Measurements from ENCODE around the gene TEKT5. TPM values are rescaled to one million over a fixed set of nuclear protein-coding genes. Genes with fewer than 3 reads are reported as not detected.

Gene TEKT5
- total RNA-seq, 1 donor from 2014 or later, result 0.07 TPM

DNA sequence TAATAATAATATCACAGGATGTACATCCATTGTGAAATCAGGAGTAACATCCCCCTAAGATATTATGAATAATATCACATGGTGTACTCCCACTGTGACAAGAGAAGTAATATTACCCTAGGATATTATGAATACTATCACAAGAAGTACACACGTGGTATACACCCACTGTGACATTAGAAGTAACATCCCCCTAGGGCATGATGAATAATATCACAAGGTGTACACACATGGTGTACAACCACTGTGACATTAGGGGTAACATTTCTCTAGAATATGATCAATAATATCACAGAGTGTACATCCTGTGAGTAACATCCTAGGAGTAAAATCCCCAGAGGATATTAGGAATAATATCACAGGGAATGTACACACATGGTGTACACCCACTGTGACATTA lies 5.0 kb upstream of the TEKT5 start:
- no peak overlapping the region for H3K4me3 ChIP-seq
- TF ChIP-seq EZH2 (IDR thresholded peaks at IDR 0.05), result no peak
- TF ChIP-seq EZH2phosphoT487 (IDR thresholded peaks at IDR 0.05), result no peak
- TF ChIP-seq, protein P1, sequence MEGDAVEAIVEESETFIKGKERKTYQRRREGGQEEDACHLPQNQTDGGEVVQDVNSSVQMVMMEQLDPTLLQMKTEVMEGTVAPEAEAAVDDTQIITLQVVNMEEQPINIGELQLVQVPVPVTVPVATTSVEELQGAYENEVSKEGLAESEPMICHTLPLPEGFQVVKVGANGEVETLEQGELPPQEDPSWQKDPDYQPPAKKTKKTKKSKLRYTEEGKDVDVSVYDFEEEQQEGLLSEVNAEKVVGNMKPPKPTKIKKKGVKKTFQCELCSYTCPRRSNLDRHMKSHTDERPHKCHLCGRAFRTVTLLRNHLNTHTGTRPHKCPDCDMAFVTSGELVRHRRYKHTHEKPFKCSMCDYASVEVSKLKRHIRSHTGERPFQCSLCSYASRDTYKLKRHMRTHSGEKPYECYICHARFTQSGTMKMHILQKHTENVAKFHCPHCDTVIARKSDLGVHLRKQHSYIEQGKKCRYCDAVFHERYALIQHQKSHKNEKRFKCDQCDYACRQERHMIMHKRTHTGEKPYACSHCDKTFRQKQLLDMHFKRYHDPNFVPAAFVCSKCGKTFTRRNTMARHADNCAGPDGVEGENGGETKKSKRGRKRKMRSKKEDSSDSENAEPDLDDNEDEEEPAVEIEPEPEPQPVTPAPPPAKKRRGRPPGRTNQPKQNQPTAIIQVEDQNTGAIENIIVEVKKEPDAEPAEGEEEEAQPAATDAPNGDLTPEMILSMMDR (IDR thresholded peaks at IDR 0.05), result no peak
- no peaks in the 10 kb centered on the region for H3K4me1 Mint-ChIP-seq
- H3K9ac ChIP-seq, result no peak overlapping the region
- no peak for DNase-seq (ENCODE audit: low spot score)
- peaks cover 31% of the 10 kb centered on the region for H3F3A ChIP-seq (ENCODE audit: low read depth)
- H4K20me1 ChIP-seq (ENCODE audit: low read depth), result no peaks in the 10 kb centered on the region
- no peak overlapping the region for H3K4me2 ChIP-seq
- no peak overlapping the region for H3K4me3 Mint-ChIP-seq
- H3K27me3 ChIP-seq, result no peaks in the 10 kb centered on the region
- H3K9me3 Mint-ChIP-seq, result no peaks in the 10 kb centered on the region
- H3K27ac Mint-ChIP-seq, result no peak overlapping the region
- no peaks in the 10 kb centered on the region for H3K79me2 ChIP-seq (ENCODE audit: low read depth)
- no peaks in the 10 kb centered on the region for H3K9me3 ChIP-seq (ENCODE audit: low read depth)
- no peaks in the 10 kb centered on the region for H3K36me3 ChIP-seq
- H2AFZ ChIP-seq (replicated peaks), result no peak overlapping the region
- no peak overlapping the region for H3K27ac ChIP-seq
- H3K36me3 Mint-ChIP-seq, result no peaks in the 10 kb centered on the region
- no peaks in the 10 kb centered on the region for H3K4me1 ChIP-seq
- H3K27me3 Mint-ChIP-seq (ENCODE audit: insufficient read depth, low read depth), result peaks cover 3% of the 10 kb centered on the region

DNA sequence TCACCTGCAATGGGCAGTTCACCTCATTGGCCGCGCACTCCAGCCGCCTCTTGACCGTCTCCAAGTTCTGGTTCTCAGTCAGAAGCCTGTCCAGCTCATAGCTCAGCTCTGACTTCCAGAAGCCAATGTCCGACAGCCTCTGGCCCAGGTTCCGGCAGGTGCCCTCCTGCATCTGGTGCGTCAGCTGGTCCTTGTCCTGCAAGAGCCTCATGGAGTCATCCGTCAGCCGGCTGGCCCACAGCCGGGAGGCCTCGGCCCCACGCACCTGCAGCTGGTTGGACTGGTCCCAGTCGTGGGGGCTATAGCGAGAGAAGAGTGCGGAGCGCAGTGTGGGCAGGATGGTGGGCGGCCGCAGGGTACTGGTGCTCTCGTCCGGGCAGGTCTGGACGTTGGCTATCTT lies 424 bp downstream of the TEKT5 start:
- Mint-ChIP-seq H3K27me3 (ENCODE audit: insufficient read depth, low read depth) (peaks cover 17% of the 10 kb centered on the region), H3K9me3 (no peaks in the 10 kb centered on the region), H3K4me1 (no peaks in the 10 kb centered on the region), H3K27ac (no peak overlapping the region), H3K36me3 (no peaks in the 10 kb centered on the region), H3K4me3 (no peak overlapping the region)
- TF ChIP-seq EZH2phosphoT487 (IDR thresholded peaks at IDR 0.05) (no peak), EZH2 (IDR thresholded peaks at IDR 0.05) (no peak)
- TF ChIP-seq, protein P1 (IDR thresholded peaks at IDR 0.05), result no peak
- Histone ChIP-seq H3K79me2 (ENCODE audit: low read depth) (no peaks in the 10 kb centered on the region), H3K36me3 (no peaks in the 10 kb centered on the region), H3K27ac (no peak overlapping the region), H3K27me3 (no peaks in the 10 kb centered on the region), H3K4me2 (no peak overlapping the region), H4K20me1 (ENCODE audit: low read depth) (no peaks in the 10 kb centered on the region), H3K4me1 (no peaks in the 10 kb centered on the region), H3K4me3 (no peak overlapping the region), H3F3A (ENCODE audit: low read depth) (peaks cover 11% of the 10 kb centered on the region), H3K9ac (no peak overlapping the region), H3K9me3 (ENCODE audit: low read depth) (no peaks in the 10 kb centered on the region), H2AFZ (replicated peaks) (no peak overlapping the region)
- no peak for DNase-seq (ENCODE audit: low spot score)

DNA sequence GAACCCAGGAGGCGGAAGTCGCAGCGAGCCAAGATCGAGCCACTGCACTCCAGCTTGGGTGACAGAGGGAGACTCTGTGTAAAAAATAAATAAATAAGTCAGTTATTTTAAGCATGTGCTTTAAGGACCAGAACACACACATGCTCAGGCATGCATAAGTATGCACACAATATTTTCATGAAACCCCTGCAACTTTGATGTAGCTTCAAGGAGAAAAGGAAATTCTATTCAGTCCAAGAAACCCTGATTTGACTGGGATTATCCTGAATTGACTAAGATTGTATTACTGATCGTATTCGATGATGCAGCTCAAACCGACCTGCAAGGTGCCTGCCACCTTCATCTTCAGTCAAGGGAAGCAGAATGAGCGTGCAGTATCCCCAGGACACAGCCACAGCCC lies 841 bp downstream of the TEKT5 start:
- H3K27me3 Mint-ChIP-seq (ENCODE audit: insufficient read depth, low read depth), result peaks cover 19% of the 10 kb centered on the region
- TF ChIP-seq EZH2 (IDR thresholded peaks at IDR 0.05), result no peak
- no peaks in the 10 kb centered on the region for H3K4me1 Mint-ChIP-seq
- no peak overlapping the region for H3K4me3 Mint-ChIP-seq
- no peak overlapping the region for H3K27ac ChIP-seq
- H3K79me2 ChIP-seq (ENCODE audit: low read depth), result no peaks in the 10 kb centered on the region
- no peaks in the 10 kb centered on the region for H3K36me3 Mint-ChIP-seq
- no peaks in the 10 kb centered on the region for H3K4me1 ChIP-seq
- H3K4me3 ChIP-seq, result no peak overlapping the region
- no peak overlapping the region for H3K27ac Mint-ChIP-seq
- no peaks in the 10 kb centered on the region for H3K36me3 ChIP-seq
- H3K9ac ChIP-seq, result no peak overlapping the region
- DNase-seq (ENCODE audit: low spot score), result no peak
- H4K20me1 ChIP-seq (ENCODE audit: low read depth), result no peaks in the 10 kb centered on the region
- H2AFZ ChIP-seq (replicated peaks), result no peak overlapping the region
- no peak overlapping the region for H3K4me2 ChIP-seq
- no peaks in the 10 kb centered on the region for H3K9me3 ChIP-seq (ENCODE audit: low read depth)
- H3F3A ChIP-seq (ENCODE audit: low read depth), result peaks cover 11% of the 10 kb centered on the region
- no peaks in the 10 kb centered on the region for H3K27me3 ChIP-seq
- no peaks in the 10 kb centered on the region for H3K9me3 Mint-ChIP-seq

DNA sequence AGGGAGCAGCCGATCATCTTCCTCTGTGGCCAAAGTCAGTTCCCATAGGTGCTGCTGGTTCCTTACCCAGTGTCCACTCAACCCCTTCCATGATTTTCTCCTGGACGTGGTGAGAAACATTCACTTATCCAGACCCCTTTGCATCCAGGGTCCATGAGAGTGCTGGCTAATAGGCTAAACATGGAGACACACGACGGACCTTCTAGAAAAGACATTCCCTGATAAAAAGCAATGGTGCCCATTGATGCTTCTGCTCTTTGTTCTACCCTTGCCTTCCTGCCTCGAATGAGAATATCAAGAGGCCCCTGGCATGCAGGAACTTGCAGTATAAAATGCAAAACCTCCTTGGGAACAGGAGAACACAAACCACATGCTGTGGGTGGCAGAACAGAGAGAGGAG lies 2.3 kb downstream of the TEKT5 start:
- Histone ChIP-seq H3K9ac (no peak overlapping the region), H3F3A (ENCODE audit: low read depth) (peaks cover 2% of the 10 kb centered on the region), H4K20me1 (ENCODE audit: low read depth) (no peaks in the 10 kb centered on the region), H3K9me3 (ENCODE audit: low read depth) (no peaks in the 10 kb centered on the region), H2AFZ (replicated peaks) (no peak overlapping the region), H3K27ac (no peak overlapping the region), H3K4me1 (no peaks in the 10 kb centered on the region), H3K27me3 (no peaks in the 10 kb centered on the region), H3K36me3 (no peaks in the 10 kb centered on the region), H3K79me2 (ENCODE audit: low read depth) (no peaks in the 10 kb centered on the region), H3K4me2 (no peak overlapping the region), H3K4me3 (no peak overlapping the region)
- H3K4me3 Mint-ChIP-seq, result no peak overlapping the region
- peaks cover 24% of the 10 kb centered on the region for H3K27me3 Mint-ChIP-seq (ENCODE audit: insufficient read depth, low read depth)
- H3K27ac Mint-ChIP-seq, result no peak overlapping the region
- H3K36me3 Mint-ChIP-seq, result no peaks in the 10 kb centered on the region
- H3K9me3 Mint-ChIP-seq, result no peaks in the 10 kb centered on the region
- H3K4me1 Mint-ChIP-seq, result peaks cover 3% of the 10 kb centered on the region
- no peak for TF ChIP-seq EZH2 (IDR thresholded peaks at IDR 0.05)
- TF ChIP-seq EZH2phosphoT487 (IDR thresholded peaks at IDR 0.05), result no peak
- TF ChIP-seq, protein P1 (IDR thresholded peaks at IDR 0.05), result no peak
- DNase-seq (ENCODE audit: low spot score), result no peak
